Putamen (tissue), 1 donor: ENCODE data around the gene MCRIP1.

ENCODE experiments used
- DNase-seq: peaks from one replicate; pipeline ENCODE4 v3.0.0-alpha.2; 2016; ENCODE audit warnings: low spot score

MCRIP1 gene

DNA sequence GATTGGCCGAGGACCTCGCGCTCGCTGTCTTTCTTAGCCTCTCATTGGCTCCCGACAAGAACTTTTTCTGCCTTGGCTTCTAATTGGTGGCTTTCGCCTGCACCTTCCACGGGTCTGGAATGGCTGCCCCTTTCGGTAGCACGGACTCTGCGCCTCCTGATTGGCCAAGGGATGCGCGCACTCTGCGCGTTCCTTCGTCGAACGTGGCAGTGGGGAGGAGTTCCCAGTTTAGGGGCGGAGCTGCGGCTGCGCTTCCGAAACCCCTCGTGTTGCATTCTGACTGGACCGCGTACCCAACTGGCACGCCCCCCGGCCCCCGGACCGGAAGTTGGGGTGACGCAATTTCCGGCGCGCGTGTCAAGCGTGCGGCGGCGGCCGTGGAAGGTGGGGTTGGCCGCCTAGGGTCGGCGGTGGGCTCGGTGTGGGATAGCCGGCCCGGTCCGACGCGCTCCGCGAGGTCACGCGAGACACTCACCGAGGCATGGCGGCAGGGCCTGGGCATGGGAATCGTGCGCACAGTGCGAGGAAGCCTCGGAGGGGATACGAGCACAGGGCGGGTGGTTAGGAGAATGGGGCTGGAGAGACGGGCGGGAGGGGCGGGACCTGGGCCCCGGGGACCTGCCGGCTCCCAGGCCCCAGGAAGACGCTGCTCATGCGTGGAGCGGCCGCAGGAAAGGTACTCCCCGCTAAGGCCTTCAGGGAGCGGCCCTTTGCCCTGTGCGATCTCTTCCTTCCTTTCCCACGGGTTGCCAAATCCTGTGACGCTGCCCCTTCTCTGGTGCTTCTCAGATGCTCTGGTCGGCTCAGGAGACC is 27.9 kb upstream of the MCRIP1 start:
- peak; percentile 100 for DNase-seq

DNA sequence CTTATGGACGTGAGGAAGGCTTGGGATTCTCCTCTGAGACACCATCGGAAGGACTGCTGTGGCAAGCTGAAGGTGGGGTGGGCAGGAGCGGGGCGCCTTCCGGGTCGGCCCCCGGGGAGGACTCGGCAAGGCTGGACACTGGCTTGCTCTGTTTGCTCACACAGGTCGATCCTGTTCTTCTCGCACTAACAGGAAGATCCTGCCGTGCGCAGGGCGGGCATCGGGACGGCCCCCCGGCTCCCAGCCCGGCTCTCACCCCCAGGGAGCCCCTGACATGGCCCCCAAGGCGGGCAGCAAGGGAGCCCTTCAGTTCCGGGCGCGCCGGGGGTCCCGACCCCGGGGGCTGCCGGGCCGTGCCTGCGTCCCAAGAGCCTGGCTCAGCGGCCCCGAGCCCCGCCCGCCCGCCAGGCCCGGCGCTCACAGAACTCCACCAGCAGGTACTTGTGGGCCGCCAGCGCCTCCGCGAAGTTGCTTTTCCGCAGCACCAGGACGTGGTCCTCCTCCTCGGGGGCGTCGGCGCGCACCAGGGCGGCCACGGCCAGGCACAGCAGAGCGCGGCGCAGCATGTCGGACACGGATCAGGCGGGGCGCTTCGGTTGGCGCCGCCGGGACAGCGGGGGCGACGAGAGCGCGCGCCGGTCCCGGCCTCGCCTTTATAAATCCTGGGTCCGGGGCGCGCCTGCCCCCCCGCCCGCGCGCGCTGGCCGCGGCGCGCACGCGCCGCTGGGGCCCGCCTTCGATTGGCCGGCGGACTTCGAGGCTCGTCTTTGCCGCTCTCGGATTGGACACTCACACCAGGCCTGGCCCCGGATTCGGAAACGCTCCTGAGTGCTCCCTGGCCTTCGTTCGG is 27.0 kb upstream of the MCRIP1 start, which contains the start of gene P4HB:
Gene P4HB (minus strand): TSS at position 630 of the 850 bp plus-strand sequence. CDS start 64 bp downstream, at position 566.
- DNase-seq: no peak

DNA sequence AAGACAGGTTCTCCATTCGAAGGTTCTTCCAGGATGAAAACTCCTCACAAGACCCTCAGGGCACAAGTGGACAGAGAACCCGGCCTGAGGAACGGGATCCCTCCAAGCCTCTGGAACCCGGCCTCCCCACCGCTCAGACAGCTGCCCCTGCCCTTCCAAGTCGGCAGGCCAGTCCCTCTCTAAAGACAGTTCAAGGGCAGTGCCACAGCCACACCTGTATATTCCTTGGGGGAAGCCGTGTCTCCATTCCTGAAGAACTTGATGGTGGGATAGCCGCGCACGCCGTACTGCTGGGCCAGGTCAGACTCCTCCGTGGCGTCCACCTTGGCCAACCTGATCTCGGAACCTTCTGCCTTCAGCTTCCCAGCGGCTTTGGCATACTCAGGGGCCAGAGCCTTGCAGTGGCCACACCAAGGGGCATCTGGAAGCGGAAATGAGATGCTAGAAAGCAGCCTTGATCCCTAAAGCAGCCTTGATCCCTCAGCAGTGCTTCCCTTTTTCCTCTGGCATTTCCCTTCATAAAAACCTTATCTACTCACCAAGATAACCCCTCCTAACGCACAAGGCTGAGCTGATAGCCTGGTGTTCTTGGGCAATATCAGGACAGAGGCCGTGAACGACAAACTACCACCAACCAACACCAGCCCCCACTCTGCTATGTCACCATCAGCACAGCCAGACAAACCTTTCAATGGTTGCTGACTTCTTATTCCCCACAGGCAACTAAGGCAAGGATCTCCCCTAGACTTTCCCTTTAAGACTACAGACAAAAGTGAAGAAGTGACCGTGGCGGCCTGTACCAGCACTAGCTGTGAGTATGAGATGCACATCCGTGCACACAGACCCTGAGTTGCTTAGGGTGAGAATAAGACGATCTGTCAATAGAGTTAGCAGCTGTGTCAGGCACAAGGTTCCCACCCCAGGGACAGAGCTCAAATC is 26.1 kb upstream of the MCRIP1 start:
- DNase-seq: no peak

DNA sequence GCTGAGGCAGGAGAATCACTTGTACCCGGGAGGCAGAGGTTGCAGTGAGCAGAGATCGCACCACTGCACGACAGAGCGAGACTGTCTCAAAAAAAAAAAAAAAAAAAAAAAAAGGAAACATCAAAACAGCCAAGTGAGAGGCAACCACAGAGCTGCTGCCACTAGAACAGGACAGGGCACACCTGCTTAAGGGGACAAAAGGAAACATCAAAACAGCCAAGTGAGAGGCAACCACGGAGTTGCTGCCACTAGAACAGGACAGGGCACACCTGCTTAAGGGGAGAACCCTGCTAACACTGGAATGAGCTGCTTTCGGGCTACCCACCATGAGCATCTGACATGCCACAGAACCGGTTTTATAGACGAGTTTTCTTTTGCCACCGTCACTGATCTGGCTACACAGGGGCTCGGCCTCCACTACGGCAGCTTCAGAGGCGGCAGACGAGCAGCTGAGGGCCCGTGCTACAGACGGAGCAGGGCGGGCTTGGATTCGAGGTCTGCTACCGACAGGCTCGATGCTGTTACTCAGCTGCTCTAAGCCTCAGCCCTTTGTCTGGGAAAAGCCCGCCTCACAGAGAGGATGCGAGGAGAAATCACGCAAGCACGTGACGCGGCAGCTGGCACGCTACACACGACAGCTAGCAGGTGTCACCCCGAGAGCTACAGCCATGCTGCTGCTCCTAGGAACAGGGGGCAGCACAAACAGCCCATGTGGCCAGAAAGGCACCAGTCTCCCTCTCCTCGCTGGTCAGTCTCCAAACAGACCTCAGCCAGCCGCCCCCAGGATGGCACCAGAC is 25.3 kb upstream of the MCRIP1 start:
- DNase-seq: no peak

DNA sequence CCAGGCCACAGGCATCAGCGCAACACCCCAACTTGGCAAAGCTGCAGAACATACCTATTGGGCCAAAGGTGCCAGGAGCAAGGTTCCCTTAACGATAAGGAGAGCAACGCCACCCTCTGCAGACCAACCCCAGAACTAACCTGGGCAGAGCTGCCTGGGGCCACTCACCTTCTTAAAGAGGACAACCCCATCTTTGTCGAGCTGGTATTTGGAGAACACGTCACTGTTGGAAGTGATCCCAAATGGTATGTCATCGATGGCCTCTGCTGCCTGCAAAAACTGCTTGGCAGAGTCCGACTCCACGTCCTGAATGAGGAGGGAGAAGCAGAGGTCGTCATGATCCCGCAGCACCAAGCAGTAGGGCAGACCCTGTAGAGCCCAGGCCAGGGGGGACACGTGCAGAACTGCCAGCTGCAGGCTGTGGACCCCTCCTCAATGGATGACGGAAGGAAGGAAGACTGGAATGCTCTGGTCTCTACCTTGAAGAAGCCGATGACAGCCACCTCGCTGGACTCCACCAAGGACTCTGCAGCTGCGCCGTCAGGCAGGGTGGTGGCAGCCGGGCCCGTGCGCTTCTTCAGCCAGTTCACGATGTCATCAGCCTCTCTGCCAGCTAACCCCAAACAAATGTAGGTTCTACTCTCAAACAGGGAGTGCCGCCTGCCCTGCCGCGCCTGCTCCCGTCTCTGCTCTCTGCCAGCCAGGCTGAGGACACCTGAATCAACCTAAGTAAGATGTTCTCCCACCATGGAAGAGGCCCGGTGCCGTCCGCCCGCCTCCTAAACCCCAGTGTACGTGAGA is 22.1 kb upstream of the MCRIP1 start:
- DNase-seq: no peak

DNA sequence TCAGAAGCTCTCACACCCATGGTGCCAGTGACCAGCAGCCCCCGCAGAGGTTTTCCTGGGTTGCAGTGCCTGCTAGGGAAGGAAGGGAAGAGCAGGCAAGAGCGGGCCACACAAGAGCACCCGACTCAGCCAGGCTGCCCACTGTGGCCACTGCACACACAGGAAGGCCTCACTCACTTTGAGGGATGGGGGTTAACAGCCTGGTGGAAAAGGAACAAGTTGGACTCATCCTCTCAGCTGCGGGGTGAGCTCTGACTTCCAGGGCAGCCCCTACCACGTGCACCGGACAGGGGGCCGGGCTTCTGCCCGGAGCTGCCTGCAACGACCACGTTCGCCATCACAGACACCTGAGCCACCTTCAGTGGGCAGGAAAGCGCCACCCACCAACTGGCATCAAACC is 19.1 kb upstream of the MCRIP1 start:
- DNase-seq: no peak

DNA sequence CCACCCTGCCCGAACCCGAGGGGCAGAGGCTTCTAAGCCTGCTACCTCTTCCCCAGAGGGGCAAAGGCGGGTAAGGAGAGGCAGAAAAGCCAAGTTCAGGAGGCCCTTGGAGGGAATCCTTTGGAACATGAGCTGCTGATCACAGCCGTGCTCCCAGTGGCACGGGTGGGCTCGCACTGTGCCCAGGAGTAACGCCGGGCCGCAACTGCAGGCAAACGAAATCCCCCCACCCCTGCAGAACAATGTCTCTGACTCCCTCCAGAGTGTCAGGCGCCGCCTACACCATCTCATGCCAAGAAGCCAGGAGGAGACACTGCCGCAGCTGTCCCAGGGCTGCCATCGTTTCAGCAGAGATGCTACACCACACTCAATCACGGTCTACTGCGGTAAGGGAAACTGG is 18.3 kb upstream of the MCRIP1 start:
- DNase-seq: no peak

DNA sequence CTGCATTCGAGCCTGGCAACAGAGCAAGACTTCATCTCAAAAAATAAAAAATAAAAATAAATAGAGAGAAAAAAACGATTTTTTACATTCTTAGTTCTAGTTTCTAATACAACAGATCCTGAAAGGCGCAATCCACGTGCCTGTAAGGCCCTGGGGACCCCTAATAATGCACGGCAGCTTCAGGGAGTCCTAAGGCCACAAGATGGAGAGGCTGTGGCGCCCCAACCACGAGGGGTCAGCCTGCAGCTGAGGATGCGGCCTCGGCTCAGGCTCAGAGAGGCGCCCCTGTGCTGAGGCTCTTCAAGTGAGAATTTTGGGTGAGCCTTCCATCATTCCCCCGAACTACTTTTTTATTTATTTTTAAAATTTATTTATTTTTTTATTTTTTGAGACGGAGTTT is 16.4 kb upstream of the MCRIP1 start:
- no peak for DNase-seq

DNA sequence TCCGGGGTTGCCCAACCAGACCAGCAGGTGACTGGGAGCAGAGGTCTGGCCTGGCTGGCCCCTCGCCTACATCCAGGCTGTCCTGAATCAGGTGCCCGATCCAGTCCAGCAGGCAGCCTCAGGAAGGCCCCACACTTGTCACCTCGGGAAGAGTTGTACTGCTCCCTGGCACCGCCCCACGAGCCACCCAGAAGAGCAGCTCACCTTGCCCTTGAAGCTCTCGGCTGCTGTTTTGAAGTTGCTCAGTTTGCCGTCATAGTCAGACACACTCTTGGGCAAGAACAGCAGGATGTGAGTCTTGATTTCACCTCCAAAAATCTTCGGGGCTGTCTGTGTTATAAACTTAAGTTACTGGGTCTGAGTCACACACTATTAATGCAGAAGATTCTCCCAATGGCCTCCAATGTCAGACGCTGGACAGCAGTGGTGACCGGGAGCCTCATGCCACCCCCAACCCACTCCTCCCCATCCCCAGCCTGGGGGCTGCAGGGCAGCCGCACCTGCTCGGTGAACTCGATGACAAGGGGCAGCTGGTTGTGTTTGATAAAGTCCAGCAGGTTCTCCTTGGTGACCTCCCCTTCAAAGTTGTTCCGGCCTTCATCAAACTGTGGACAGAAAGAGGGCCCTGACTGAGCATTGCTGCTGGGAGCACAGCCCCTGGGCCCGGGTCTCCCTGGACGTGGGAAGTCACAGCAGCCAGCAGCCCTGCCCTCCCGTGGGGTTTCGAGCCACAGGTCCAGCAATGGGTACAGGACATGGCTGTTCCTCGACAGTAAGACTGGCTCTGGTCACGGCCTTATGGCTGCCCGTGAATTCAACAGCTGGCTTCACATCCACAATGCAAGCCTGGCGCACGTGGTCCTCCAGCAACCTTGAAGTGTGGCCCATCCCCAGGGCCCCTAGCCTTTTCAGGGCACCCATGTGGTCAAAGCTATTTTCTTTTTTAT is 13.9 kb upstream of the MCRIP1 start:
- no peak for DNase-seq

DNA sequence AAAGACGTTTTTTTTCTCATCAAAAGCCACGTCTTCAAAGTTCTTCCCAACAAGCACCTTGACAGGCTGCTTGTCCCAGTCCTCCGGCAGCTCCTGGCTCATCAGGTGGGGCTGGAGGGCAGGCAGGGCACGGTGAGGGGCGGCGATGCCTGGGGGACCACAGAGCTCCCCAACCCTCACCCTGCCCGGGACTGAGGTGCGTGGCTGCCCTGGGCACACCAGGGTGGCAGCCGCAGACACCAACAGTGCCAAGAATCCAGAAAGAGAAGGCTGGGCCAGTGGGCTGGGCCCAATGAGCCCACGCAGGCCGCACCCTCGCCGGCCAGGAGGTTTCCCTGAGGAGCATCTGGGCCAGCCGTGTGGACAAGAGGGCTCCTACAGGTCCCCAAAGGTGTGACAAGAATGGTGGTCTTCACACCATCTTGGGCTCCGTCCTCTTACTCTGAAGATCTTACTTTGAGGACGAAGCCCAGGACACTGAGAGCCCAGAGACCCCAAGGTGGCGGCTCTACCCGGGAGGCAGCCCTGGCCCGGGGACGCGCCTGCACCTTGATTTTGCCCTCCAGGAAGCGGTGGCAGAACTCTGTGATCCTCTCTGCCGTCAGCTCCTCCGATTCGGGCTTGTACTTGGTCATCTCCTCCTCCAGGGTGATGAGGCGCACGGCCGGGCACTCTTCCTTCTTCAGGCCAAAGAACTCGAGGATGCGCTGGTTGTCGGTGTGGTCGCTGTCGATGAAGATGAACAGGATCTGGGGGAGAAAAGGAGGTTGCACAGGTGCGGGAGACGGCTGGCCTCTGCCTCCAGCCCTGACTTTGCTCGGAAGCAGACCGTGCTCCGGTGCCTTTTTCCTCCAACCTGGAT is 13.0 kb upstream of the MCRIP1 start:
- no peak for DNase-seq

DNA sequence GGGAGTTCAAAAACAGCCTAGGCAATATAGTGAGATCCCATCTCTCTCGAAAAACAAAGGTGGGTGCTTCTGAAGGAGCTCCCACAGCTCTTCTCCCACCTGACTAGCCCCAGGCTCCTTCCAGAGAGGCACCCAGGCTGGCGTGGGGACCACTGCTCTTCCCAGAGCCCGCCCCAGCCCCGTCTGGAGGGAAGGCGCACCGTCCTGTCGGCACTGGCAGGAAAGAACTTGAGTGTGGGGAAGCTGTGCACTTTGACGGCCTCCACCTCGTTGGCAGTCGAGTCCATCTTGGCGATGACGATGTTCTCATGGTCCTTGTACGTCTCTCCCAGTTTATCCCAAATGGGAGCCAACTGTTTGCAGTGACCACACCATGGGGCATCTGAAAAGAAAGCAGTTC is 12.3 kb upstream of the MCRIP1 start:
- DNase-seq: no peak

DNA sequence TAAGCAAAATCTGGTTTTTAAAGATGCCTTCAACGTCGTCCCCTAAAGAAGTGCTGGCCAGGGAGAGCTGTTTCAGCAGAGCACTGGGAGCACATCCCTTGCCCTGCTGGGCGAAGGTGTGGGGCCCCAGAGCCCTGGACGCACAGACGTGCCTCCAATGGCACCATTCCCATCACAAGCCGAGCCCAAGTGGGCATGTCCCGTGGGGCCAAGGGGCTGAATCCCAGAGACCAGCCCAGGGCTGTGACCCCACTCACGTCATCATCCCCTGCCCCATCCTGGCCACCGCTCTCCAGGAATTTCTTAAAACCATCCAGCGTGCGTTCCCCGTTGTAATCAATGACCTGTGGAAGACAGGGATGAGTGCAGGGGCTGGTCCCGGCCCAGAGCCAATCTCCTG is 11.8 kb upstream of the MCRIP1 start:
- DNase-seq: no peak

DNA sequence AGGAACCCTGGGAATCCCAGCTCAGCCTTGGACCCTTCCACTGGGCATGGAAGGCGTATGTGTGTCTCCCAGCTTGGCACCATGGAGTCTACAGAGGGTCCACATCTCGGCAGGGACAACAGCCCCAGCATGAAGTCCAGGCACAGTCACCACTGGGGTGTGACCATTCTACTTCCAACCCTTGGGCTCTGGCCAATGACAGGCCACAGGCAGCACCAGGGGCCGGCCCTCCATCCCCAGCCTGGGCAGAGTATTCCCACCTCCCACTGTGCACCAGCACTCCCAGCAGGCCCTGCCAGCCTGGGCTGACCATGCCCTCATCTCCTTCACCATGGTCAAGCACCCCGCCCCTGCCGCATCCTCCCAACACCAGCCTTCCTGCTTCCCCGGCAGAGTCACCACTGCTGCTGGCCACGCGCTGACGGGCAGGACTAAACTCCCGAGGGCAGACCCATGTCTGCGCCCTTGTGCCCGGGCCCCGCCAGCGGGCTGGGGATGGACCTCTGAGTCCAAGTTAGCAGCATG is 11.3 kb upstream of the MCRIP1 start:
- DNase-seq: no peak

DNA sequence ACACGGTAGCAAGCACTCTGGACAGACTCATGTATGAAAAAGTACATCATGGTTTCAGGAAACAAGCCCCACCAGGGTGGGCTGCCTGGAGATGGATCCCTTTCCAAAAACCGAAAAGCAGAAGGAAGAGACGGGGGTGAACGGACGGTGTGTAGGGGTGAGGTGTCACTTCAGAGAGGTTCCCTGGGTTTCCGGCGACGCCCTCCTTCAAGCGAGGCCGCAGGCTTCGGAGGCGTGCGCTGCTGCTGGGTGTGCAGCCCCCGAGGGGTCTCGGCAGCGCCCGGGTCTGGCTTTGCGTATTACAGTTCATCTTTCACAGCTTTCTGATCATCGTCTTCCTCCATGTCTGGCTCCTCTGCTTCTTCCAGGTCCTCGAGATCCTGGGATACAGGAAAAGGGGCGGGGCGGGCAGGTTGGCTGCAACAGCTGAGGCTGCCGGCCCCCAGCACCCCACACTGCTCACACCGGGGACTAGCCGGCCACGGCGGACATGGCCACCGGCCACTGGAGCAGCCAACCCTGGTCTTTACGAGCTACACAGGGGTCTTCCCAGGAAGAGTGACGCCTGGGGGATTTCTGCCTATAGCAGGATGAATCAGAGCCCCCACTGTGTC is 10.7 kb upstream of the MCRIP1 start:
- no peak for DNase-seq

DNA sequence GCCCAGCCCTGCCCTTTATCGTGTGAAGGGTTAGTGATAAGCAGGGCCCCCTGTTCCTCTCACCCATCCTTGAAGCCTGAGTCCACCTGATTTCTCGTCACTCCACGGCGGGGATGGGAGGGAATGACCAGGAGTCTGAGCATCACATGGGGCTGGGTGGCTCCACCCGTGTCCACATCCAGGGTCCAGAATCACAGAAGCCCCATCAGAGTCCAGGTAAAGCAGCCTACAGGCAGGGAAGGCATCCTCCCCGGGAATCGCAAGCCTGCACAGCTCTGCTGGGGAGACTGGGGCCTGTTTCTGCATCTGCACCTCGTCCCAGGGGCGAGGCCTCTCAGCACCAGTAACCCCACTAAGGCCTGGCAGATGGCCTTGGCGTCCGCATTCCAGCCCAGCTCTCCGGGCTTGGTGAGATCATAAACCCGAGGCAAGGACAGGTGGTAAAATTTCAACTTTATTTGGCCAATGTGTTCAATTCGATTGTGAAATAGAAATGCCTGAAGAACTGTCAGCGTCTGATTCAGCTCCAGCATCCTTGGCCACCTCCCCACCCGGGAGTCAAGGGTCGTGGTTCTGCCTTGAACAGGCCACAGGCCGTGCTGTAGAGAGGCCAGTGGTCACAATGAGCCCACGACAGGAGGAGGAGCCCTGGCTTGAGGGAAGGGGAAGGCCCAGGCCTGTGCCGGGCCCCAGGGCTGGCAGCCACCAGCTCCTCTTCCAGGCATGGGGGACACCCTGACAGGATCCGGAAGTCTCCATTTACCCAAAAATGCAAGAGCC is 9.8 kb upstream of the MCRIP1 start:
- no peak for DNase-seq

DNA sequence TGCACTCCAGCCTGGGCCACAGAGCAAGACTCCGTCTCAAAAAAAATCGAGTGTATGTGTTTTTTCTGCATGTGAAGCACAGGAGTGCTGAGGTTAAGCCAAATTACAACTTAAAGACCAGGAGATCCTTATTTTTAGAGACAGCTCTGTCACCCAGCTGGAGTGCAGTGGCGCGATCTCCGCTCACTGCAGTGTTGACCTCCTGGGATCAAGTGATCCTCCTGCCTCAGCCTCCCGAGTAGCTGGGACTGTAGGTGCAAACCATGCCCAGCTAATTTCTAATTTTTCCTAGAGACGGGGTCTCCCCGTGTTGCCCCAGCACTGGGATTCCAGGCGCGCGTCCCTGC is 9.3 kb upstream of the MCRIP1 start:
- no peak for DNase-seq

DNA sequence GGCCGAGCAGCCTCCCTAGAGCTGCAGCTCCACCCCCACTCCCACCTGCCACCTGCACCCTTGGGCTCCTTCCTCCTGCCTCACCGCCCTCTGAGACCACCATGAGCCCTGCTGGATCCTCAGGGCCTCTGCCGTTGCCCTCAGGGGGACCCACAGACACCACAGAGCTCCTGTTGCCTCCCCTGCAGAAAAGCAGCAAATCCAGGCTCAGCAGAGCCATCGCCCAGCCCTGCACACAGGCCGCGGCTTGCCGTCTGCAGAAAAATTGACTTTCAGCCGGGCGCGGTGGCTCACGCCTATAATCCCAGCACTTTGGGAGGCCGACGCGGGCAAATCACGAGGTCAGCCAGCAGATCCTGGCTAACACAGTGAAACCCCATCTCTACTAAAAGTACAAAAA is 8.8 kb upstream of the MCRIP1 start:
- no peak for DNase-seq
